HepG2 (cell line): Measurements from ENCODE around the gene CD9. TPM values are rescaled to one million over a fixed set of nuclear protein-coding genes. Genes with fewer than 3 reads are reported as not detected.

Experiments used
- ATAC-seq: fragments of 200-7000 bp; cut with Tn5 transposase; 3 replicates; pipeline ENCODE4 v1.9.1; 2020; ENCODE audit warnings: mild to moderate bottlenecking, moderate library complexity
- BruUV-seq: library from RNA; stranded (reverse); fragments of 400-500 nt; replicated peaks from 2 replicates; lab custom pipeline; 2021; lab: Mats Ljungman, UMichigan
- CTCF ChIA-PET: fragments of 300-600 bp; formaldehyde crosslinking; extraction: SDS; loops from one replicate; lab custom pipeline; 2021; ENCODE audit warnings: low total read pairs, inconsistent platforms, low intra/inter-chr PET ratio; lab: Yijun Ruan, JAX
- POLR2A ChIA-PET: fragments of 350-600 bp; sonication (Branson Sonifier 250); formaldehyde crosslinking; loops from one replicate; lab custom pipeline; 2020; ENCODE audit warnings: antibody characterized with exemption, inconsistent platforms; lab: Yijun Ruan, JAX
- DNase-seq: peaks from one replicate; pipeline ENCODE4 v3.0.0-alpha.2; 2015; ENCODE audit warnings: low spot score
- FAIRE-seq: peaks from 3 replicates; lab custom pipeline; 2011; peaks lifted over from hg19 to GRCh38; lab: Jason Lieb, UNC
- H2AFZ ChIP-seq: one replicate; pipeline ENCODE4 v1.6.1; 2011; ENCODE audit warnings: low read length, inconsistent platforms
- H3K27ac ChIP-seq: fragments of 300-600 bp; 3 replicates; pipeline ENCODE4 v1.8.0; 2011; ENCODE audit warnings: mixed run types, mild to moderate bottlenecking, mixed read lengths, low read length, inconsistent platforms; ENCODE audit not compliant: insufficient read depth; ENCODE audit errors: extremely low read length
- H3K27me3 ChIP-seq, 2 experiments: fragments of 200-600 bp in 1 of 2; 2 replicates in 1 of 2; 3 replicates in 1 of 2; pipeline versions ENCODE4 v1.6.0 to v1.8.0; 2011; ENCODE audit warnings: low read length in 2 of 2, mild to moderate bottlenecking in 2 of 2, moderate library complexity in 2 of 2, inconsistent platforms in 1 of 2; ENCODE audit not compliant: insufficient read depth in 2 of 2, control insufficient read depth in 1 of 2
- H3K36me3 ChIP-seq, 2 experiments: fragments of 200-600 bp in 1 of 2; replicated peaks in 1 of 2; 2 replicates in 1 of 2; 3 replicates in 1 of 2; pipeline versions ENCODE4 v1.5.1 to v1.8.0; 2011; ENCODE audit warnings: low read length in 2 of 2, inconsistent platforms in 1 of 2; ENCODE audit not compliant: insufficient read depth in 2 of 2, control insufficient read depth in 1 of 2
- H3K4me1 ChIP-seq: 2 replicates; pipeline ENCODE4 v1.5.1; 2012; ENCODE audit warnings: low read length, inconsistent platforms; ENCODE audit not compliant: insufficient read depth
- H3K4me2 ChIP-seq: 2 replicates; pipeline ENCODE4 v1.6.0; 2011; ENCODE audit warnings: low read depth, low read length, inconsistent platforms
- H3K4me3 ChIP-seq, 3 experiments: fragments of 200-600 bp in 1 of 3; sonication (generic), shearing (Covaris generic) in 1 of 3; replicated peaks in 1 of 3; 2 replicates each; pipeline ENCODE4 v1.5.1; 2011 to 2016; ENCODE audit warnings: low read length in 3 of 3, inconsistent platforms in 2 of 3, low read depth in 2 of 3, mild to moderate bottlenecking in 2 of 3, control low read depth in 1 of 3, mixed read lengths in 1 of 3; ENCODE audit not compliant: insufficient read depth in 1 of 3
- H3K79me2 ChIP-seq: one replicate; pipeline ENCODE4 v1.6.1; 2011; ENCODE audit warnings: low read length, inconsistent platforms; ENCODE audit not compliant: insufficient read depth
- H3K9ac ChIP-seq: 2 replicates; pipeline ENCODE4 v1.6.0; 2011; ENCODE audit warnings: mild to moderate bottlenecking, low read depth, low read length, inconsistent platforms; ENCODE audit not compliant: insufficient read depth
- H3K9me3 ChIP-seq: 2 replicates; pipeline ENCODE4 v1.5.1; 2012; ENCODE audit warnings: mild to moderate bottlenecking, low read length
- H4K20me1 ChIP-seq: 2 replicates; pipeline ENCODE4 v1.6.0; 2011; ENCODE audit warnings: inconsistent platforms, mild to moderate bottlenecking, low read length, moderate library complexity; ENCODE audit not compliant: insufficient read depth
- FLYWCH1 ChIP-seq: sonication (generic); formaldehyde crosslinking; IDR thresholded peaks from 2 replicates; pipeline ENCODE4 v1.8.1; 2023; ENCODE audit warnings: mild to moderate bottlenecking, missing genetic modification reagents
- FOSL1 ChIP-seq: sonication (generic); formaldehyde crosslinking; IDR thresholded peaks from 2 replicates; pipeline ENCODE4 v1.9.0; 2021; ENCODE audit warnings: missing genetic modification reagents, borderline replicate concordance
- FOXO1 ChIP-seq: sonication (generic); formaldehyde crosslinking; IDR thresholded peaks from 2 replicates; pipeline ENCODE4 v1.4.0; 2020; ENCODE audit warnings: missing genetic modification reagents
- HDAC2 ChIP-seq: sonication (generic); formaldehyde crosslinking; IDR thresholded peaks from 2 replicates; pipeline ENCODE4 v1.4.0; 2020; ENCODE audit warnings: missing genetic modification reagents
- IKZF4 ChIP-seq: sonication (generic); formaldehyde crosslinking; IDR thresholded peaks from 2 replicates; pipeline ENCODE4 v1.5.1; 2020; ENCODE audit warnings: borderline replicate concordance, mild to moderate bottlenecking, low read depth, missing genetic modification reagents; ENCODE audit errors: not compliant biosample characterization
- JUND ChIP-seq: sonication (generic); formaldehyde crosslinking; IDR thresholded peaks from 2 replicates; pipeline ENCODE4 v1.8.0; 2022; ENCODE audit warnings: mild to moderate bottlenecking, missing genetic modification reagents
- NFIC ChIP-seq: IDR thresholded peaks from 2 replicates; pipeline ENCODE4 v1.6.1; 2012; ENCODE audit warnings: mild to moderate bottlenecking, low read length, inconsistent platforms
- NR2F2 ChIP-seq: IDR thresholded peaks from 2 replicates; pipeline ENCODE4 v1.6.1; 2012; ENCODE audit warnings: low read depth, inconsistent platforms, borderline replicate concordance
- NR3C1 ChIP-seq: sonication (generic); formaldehyde crosslinking; IDR thresholded peaks from 2 replicates; pipeline ENCODE4 v1.4.0; 2020; ENCODE audit warnings: missing genetic modification reagents
- SALL1 ChIP-seq: sonication (generic); formaldehyde crosslinking; IDR thresholded peaks from 2 replicates; pipeline ENCODE4 v1.8.0; 2022; ENCODE audit warnings: mild to moderate bottlenecking, missing genetic modification reagents
- U2AF2 ChIP-seq: fragments of 200-400 bp; formaldehyde crosslinking; IDR thresholded peaks from 2 replicates; pipeline ENCODE4 v1.6.1; 2017; ENCODE audit warnings: low read depth, mild to moderate bottlenecking, low read length
- ZNF20 ChIP-seq: sonication (generic); formaldehyde crosslinking; IDR thresholded peaks from 2 replicates; pipeline ENCODE4 v1.4.0; 2020; ENCODE audit warnings: mild to moderate bottlenecking, moderate library complexity, missing genetic modification reagents
- ZNF30 ChIP-seq: sonication (generic); formaldehyde crosslinking; IDR thresholded peaks from 2 replicates; pipeline ENCODE4 v1.5.0; 2020; ENCODE audit warnings: mild to moderate bottlenecking, missing genetic modification reagents
- ZNF674 ChIP-seq: sonication (generic); formaldehyde crosslinking; IDR thresholded peaks from 2 replicates; pipeline ENCODE4 v1.5.0; 2020; ENCODE audit warnings: low read depth, mild to moderate bottlenecking, missing genetic modification reagents
- ZNF772 ChIP-seq: sonication (generic); formaldehyde crosslinking; IDR thresholded peaks from 2 replicates; pipeline ENCODE4 v1.5.0; 2020; ENCODE audit warnings: mild to moderate bottlenecking, missing genetic modification reagents
- ZNF850 ChIP-seq: sonication (generic); formaldehyde crosslinking; conservative IDR thresholded peaks from 2 replicates; pipeline ENCODE4 v1.9.0; 2021; ENCODE audit warnings: mild to moderate bottlenecking, missing genetic modification reagents
- WGBS: methylation state at CpG from one replicate; pipeline ENCODE4 v1.1.6; 2017; ENCODE audit warnings: low lambda C conversion rate; 5-methylcytosine and 5-hydroxymethylcytosine counted together
- in situ Hi-C: cut with HindIII; loops from 2 replicates; pipeline ENCODE4 v1.10.0; 2017; ENCODE audit warnings: low pct_unique_long_range_greater_than_20kb; ENCODE audit not compliant: extremely low pct_ligation_motif_present
- intact Hi-C: fragments of 100-400 bp; cut with micrococcal nuclease; formaldehyde crosslinking; loops from one replicate; pipeline ENCODE4 v1.10.0; 2022; ENCODE audit not compliant: unreplicated experiment
- polyA plus RNA-seq, 8 experiments: library from polyadenylated mRNA; depleted of rRNA in 3 of 8; stranded (reverse) in 7 of 8; unstranded in 1 of 8; fragments of >200 nt; fragmentation: Illumina TruSeq in 4 of 8; extraction: Trizol in 4 of 8; gene quantifications; 2 replicates each; pipeline versions ENCODE4 v1.2.1 to v1.2.3, GENCODE V29; 2011 to 2016; ENCODE audit warnings: low read depth in 4 of 8, missing spikeins in 1 of 8, mixed read lengths in 1 of 8; ENCODE audit not compliant: insufficient read depth in 1 of 8
- total RNA-seq, 5 experiments: library from RNA; depleted of rRNA; stranded (reverse); fragments of >200 nt; fragmentation: Illumina TruSeq; extraction: Trizol; gene quantifications; 2 replicates each; pipeline ENCODE4 v1.2.3, GENCODE V29; 2016; ENCODE audit warnings: low read depth in 1 of 5
- TF ChIP-seq, protein P1 (sequence below): sonication (generic); formaldehyde crosslinking; IDR thresholded peaks from 2 replicates; pipeline ENCODE4 v1.4.0; 2020; ENCODE audit warnings: missing genetic modification reagents, borderline replicate concordance
- TF ChIP-seq, protein P2 (sequence below): sonication (generic); formaldehyde crosslinking; IDR thresholded peaks from 2 replicates; pipeline ENCODE4 v1.8.0; 2022; ENCODE audit warnings: low read depth, missing genetic modification reagents
- TF ChIP-seq, protein P3 (sequence below): sonication (generic); formaldehyde crosslinking; IDR thresholded peaks from 2 replicates; pipeline ENCODE4 v1.9.0; 2021; ENCODE audit warnings: missing genetic modification reagents, borderline replicate concordance
- TF ChIP-seq, protein P4 (sequence below): sonication (generic); formaldehyde crosslinking; IDR thresholded peaks from 2 replicates; pipeline ENCODE4 v1.5.0; 2020; ENCODE audit warnings: missing genetic modification reagents

Gene CD9
- total and polyA plus RNA-seq, 2 of the 13 experiments (the other 11 are each of a cell fraction or from before 2014, with no cell fraction given) = 5.8 to 38.3 TPM

DNA sequence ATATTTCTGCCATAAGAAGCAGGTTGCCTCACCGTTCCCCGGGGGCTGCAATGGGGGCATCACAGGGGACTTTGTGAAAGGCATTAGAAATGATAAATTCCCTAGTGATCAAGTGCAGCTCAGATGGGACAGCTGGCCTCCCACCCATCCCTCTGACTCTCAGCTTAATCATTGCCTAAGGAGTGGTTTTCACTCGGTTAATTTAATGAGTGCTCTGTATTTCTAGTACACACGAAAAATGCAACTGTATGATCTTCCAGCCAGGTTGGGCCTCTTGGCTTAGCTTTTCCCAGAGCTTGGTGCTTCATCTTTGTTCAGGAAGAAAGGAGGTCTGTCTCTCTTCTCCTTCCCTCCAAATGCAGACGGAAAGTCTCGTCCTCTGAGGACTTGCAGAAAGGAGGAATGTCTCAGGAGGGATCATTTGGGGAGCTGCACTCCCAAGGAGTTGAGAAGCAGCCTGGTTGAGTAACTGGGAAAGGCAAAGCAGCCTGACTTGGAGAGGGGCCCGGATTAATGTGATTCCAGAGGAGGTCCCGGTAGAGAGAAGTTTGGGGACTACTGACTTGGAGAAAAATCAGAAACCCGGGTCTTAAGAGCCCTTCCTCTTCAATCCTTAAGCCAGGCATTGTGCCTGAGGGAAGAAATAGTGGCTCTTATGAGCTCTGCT, 7.2 kb downstream of the CD9 start:
- Histone ChIP-seq H3K79me2 (no peaks in the 10 kb centered on the region), H3K36me3 (no peaks in the 10 kb centered on the region), H3K9ac (no peak overlapping the region), H3K9me3 (no peaks in the 10 kb centered on the region), H3K4me2 (no peak overlapping the region), H3K4me1 (peaks cover 4% of the 10 kb centered on the region), H3K4me3 (no peak overlapping the region), H3K27ac (no peak overlapping the region), H3K27me3 (peaks cover 0 to 7% of the 10 kb centered on the region in 2 experiments), H4K20me1 (no peaks in the 10 kb centered on the region), H2AFZ (no peak overlapping the region)
- DNase-seq (no peak), FAIRE-seq (no peak), ATAC-seq (no peak)
- 67% methylated on average over 9 of the region's 9 CpGs for WGBS
- no peak for TF ChIP-seq SALL1 (CRISPR knock-in tag)
- TF ChIP-seq NR3C1 = no peak
- TF ChIP-seq ZNF30 = no peak
- no peak for TF ChIP-seq ZNF850
- no peak for TF ChIP-seq HDAC2 (CRISPR knock-in tag)
- TF ChIP-seq ZNF772 = no peak
- no peak for TF ChIP-seq NR2F2
- no peak for TF ChIP-seq JUND (CRISPR knock-in tag)
- TF ChIP-seq ZNF20 (CRISPR knock-in tag) = no peak
- no peak for TF ChIP-seq FOSL1 (CRISPR knock-in tag)
- TF ChIP-seq, protein P1, sequence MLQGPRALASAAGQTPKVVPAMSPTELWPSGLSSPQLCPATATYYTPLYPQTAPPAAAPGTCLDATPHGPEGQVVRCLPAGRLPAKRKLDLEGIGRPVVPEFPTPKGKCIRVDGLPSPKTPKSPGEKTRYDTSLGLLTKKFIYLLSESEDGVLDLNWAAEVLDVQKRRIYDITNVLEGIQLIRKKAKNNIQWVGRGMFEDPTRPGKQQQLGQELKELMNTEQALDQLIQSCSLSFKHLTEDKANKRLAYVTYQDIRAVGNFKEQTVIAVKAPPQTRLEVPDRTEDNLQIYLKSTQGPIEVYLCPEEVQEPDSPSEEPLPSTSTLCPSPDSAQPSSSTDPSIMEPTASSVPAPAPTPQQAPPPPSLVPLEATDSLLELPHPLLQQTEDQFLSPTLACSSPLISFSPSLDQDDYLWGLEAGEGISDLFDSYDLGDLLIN (CRISPR knock-in tag) = no peak
- TF ChIP-seq, protein P2, sequence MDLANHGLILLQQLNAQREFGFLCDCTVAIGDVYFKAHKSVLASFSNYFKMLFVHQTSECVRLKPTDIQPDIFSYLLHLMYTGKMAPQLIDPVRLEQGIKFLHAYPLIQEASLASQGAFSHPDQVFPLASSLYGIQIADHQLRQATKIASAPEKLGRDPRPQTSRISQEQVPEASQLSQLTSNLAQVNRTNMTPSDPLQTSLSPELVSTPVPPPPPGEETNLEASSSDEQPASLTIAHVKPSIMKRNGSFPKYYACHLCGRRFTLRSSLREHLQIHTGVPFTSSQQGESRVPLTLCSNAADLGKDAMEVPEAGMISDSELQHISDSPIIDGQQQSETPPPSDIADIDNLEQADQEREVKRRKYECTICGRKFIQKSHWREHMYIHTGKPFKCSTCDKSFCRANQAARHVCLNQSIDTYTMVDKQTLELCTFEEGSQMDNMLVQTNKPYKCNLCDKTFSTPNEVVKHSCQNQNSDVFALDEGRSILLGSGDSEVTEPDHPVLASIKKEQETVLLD = no peak
- TF ChIP-seq IKZF4 (CRISPR knock-in tag) = no peak
- TF ChIP-seq, protein P3, sequence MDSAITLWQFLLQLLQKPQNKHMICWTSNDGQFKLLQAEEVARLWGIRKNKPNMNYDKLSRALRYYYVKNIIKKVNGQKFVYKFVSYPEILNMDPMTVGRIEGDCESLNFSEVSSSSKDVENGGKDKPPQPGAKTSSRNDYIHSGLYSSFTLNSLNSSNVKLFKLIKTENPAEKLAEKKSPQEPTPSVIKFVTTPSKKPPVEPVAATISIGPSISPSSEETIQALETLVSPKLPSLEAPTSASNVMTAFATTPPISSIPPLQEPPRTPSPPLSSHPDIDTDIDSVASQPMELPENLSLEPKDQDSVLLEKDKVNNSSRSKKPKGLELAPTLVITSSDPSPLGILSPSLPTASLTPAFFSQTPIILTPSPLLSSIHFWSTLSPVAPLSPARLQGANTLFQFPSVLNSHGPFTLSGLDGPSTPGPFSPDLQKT = no peak
- no peak for TF ChIP-seq NFIC
- no peak for TF ChIP-seq ZNF674
- no peak for TF ChIP-seq U2AF2
- no peak for TF ChIP-seq FLYWCH1
- no peak for TF ChIP-seq FOXO1 (CRISPR knock-in tag)
- TF ChIP-seq, protein P4, sequence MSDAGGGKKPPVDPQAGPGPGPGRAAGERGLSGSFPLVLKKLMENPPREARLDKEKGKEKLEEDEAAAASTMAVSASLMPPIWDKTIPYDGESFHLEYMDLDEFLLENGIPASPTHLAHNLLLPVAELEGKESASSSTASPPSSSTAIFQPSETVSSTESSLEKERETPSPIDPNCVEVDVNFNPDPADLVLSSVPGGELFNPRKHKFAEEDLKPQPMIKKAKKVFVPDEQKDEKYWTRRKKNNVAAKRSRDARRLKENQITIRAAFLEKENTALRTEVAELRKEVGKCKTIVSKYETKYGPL (CRISPR knock-in tag) = no peak
- BruUV-seq = no TSS peak
- in situ Hi-C loops (no loop called here), intact Hi-C loops (no loop called here)
- CTCF ChIA-PET = no interaction called here
- POLR2A ChIA-PET = no interaction called here
